Dedifferentiated amniotic fluid mesenchymal stem cell (primary cell): ENCODE results near the gene RGP1.

Experiments
- DNase-seq: peaks from one replicate; pipeline ENCODE4 v3.0.0-alpha.2; 2016; ENCODE audit errors: extremely low spot score

The RGP1 gene

DNA sequence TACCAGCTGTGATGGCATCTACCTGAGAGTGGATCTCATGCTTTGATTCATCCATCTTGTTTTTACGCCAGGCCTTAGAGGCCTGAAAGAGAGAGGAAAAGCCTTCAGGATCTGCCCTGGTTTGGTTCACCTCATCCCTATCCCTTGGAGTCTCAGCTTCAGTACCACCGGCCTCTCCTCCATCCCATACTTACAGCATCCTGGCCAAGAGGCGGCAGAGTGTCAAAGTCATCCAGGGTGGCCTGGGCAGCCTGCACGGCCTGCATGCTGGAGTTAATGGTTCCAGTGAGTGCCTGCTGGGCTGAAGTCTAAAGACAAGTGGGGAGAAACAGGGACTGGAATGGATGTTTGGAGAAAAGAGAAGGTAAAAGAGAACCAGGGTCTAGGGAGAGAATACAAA lies 29.5 kb upstream of the RGP1 start:
- DNase-seq: no peak

DNA sequence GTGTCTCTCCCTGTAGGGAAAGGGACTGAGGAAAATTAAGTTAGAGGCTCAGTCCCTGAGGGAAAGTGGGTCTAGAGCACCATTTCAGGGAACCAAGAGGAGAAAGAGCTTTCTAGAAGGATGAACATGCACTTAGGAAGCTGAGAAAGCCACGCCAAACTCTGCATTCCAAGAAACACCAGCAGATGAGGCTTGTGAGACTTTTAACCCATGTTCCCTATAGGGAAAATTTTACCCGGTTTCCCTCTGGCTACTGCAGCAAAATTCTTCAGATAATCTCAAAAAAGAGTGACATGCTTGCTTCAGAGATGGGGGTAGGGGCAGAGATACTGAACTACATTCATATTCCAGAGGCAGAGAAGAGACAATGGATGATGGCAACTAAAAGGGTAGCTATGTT lies 25.7 kb upstream of the RGP1 start:
- no peak for DNase-seq

DNA sequence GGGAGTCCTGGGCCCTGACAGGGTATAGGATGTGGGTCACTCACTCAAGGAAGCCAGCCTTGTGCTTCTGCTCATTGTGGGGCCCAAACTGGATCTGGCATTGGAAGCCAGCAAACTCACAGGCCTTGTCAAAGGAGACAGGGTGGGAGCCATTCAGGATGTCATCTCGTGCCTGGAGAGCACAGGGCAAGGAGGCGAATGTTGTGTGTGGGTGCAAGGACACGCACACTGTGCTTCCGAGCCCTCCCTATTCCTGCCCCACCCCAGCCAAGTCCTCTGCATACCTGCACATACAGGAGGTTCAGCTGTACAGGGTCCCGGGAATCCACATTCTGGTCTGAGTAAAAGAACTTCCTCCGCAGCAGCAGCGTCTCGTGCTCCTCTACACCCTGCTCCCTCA lies 25.2 kb upstream of the RGP1 start:
- DNase-seq: no peak

DNA sequence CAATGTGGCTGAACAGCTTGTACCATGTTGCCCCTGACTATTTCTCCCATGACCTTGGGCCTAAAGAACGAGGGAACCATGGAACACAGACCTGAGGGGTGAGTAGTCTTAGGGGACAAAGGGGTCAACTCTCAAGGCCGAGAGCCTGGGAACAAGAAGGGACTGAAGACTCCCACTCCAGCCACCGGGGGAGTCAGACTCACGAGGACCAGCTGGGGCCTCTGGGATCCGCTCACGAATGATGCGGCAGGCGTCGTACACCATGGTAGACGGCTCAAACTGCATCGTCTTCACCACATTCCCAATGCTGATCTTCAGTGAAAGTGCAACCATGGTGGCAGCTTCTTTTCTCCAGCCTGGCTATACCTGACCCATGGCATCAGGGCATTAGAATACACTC lies 23.7 kb upstream of the RGP1 start:
- DNase-seq: no peak

DNA sequence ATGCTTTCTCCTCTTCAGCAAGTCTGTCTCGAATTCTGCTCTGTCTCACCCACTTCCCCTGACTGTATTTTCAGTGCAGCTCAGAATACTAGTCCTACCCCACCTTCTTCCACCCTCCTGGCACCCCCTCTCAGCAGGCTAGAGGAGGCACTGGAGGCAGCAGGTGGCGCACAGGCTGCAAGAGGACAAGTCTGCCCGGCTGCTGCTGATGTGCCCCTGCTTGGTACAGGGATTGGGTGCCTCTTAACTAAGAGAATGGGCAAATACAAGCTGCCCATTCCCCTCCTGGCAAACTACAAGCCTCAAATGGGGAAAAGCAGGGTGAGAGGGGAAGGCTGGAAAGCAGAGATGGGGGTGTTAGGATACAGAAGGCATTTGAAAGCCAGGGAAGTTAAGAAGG lies 22.2 kb upstream of the RGP1 start:
- DNase-seq: peak; percentile 33

DNA sequence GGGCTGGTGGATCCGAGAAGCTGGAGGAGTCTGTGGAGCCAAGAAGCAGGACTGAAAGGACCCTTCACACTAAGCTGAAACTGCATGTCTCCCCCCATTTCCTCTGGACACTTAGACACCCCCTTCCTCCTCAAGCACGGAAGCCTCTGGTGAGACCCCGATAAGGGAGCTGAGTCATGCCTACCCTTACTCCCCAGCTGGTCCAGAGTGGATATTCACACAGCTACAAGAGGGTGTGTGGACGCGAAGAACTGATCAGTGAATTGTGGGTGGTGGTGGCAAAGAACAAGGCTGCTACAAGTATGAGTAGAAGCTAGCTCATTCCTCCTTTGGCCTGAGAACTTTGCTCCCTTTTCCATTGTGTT lies 21.4 kb upstream of the RGP1 start:
- no peak for DNase-seq

DNA sequence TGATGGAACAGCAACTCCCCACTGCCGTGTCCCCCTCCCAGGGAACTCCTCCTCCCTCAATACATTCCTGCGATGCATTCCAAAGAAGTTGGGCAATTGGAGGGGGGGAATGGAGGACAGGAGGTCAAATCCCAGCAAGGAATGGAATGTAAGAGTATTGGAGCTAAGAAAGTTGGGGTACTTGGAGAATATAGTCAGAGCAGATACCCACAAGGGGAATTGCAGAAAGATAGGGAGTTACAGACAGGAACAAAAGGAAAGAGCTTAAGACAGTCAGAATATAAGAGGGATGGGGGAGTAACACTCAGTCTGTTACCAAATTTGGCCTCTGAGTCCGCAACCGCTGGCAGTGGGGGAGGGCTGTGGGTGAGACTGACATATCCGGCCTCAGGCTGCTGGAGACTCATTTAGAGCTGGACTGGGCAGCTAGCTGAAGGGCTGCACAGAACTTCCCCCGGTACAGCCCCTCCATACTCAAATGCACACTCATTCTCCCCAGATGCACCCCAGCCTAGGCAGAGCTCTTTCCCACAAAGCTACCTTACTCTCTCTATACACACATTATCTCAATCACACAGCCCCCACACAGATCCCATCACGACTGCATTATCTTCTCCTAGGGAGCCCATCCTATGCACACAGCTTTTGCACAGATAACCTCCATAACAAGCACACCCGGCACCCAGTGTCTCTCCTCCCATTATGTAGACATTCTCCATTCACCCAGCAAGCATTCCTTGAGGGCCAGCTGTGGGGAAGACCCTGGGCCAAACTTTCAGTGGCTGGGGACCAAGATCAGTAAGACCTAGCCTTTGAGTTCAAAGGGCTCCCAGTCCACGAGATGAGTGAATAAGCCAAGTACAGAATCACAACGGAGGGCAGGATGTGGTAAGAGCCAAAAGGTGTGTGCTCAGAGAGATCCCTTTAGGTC lies 20.8 kb upstream of the RGP1 start:
- peak; percentile 85 for DNase-seq

DNA sequence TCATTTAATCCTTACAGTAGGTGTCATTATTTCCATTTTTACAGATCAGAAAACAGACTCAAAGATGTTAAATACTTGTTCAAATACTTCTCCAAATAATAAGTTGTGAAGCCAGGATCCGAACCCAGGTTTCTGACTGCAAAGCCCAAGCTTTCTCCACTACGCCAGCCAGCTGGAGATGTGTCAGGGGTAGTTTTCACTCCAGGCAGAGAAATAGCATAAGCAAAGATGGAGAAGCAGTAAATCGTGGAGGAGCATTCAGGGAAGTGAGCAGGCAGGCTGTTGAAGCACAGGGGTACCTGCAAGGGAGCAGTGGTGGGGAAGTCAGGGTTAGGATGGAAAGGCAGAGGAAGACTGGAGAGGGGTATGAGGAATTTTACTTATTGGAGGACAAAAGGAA lies 20.0 kb upstream of the RGP1 start:
- DNase-seq: no peak

DNA sequence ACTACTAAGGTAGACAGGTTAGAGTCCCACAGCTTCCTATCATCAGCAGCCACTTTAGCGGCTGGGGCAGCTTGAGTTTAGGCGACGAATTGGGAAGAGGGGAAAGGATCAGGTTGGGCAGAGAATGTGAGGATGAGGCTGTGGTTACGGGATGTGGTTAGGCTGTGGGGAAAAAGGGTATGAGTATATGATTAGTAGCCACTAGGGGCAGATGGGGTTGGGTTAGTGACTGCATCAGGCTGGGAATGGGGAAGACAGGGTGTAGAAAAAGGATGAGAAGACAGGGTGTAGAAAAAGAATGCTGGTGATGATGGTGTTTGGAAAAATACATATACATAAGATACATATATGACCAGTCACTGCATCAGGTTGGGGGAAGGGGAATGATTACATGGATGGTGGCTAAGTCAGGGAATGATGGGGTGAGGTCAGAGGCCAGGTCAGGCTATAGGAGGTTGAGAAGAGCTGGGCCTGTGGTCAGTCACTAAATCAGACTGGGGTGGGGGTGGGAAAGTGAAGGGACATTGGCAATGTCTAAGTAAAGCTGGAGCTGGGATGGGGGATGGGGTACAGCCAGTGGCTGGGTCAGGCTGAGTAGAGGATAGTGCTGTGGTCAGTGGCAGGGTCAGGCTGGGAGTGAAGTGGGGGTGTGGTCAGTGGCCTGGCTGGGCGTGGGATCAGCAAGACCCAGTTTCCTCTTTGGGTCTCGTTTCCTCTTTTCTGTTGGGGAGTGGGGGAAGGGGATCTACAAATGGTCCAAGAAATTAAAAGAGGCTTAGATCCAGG lies 19.2 kb upstream of the RGP1 start:
- peak; percentile 83 for DNase-seq

DNA sequence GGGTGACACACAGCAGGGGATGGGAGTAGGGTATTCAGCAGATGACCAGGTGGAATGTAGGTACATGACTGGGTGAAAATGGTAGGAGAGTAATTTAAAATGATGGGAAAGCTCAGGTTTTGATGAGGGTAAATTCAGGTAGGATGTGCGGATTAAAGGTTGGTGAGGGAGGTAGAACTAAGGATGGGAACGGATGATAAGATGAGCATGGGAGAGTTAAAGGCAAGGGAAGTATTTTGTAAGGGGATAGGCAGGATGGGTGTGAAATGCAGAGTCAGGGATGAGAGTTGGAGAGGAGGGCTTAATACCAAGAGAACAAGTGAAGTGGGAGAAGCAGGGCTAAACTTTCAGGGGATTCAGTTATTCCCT lies 18.6 kb upstream of the RGP1 start:
- no peak for DNase-seq

DNA sequence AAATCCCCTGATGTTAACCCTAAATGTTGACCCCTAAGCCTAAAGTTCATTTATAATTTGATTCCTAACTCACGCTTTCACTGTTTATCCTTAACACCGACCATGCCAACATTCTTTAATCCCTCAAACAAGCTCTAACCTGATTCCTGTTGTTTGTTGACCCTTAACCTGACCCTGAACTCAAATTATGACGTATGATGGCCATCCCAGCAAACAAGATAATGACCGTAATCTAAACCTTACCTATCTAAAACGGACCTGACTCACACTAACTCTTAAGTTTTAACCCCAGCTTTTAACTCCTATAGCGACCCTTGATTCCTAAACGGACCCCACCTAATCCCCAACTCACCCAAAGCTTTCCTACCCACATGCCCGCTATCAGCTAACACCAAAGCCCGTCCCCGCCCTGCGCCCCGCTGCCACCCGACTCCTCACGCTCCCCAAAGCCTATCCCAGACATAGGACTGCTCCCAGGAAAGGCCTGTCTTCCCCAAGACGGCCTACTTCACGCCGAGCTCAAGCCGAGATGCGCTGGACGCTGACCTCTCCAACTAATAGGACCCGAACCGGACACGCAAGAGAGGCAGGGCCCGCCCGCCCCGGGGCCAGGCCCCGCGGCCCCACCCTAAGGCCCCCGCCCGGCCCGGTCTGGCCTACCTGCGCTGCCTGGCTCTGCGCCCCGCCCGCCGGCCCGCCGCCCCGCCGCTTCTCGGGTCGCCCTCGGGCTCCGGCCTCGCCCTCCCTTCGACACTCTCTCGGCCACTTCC lies 17.5 kb upstream of the RGP1 start:
- DNase-seq: no peak

DNA sequence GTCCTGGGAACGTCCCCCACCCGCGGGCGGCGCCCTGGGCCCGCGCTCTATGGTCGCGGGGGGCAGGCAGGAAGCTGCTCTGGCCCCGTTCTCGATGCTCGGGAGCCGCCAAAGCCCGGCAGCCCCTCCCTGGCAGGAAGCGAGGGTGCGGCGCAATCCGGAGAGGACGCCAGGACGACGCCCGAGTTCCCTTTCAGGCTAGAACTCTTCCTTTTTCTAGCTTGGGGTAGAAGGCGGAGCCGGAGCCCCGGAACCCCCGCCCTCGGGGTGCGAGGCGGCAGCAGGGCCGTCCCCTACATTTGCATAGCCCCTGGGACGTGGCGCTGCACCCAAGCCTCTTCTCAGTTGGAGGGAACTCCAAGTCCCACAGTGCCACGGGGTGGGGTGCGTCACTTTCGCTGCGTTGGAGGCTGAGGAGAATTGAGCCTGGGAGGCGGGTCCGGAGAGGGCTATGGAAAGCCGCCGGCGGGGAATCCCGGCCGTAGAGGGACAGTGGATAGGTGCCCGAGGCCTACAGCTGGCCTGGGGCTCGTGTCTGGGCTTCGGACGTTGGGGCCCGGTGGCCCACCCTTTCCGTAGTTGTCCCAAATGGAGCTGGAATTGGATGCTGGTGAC lies 16.8 kb upstream of the RGP1 start, which contains the start of the genes CREB3 and TLN1:
Gene CREB3 (plus strand): TSS at position 482 of the 615 bp plus-strand sequence. CDS start 107 bp downstream, at position 589.
Gene TLN1 (minus strand): TSS at position 11 of the 615 bp plus-strand sequence. CDS start 6,501 bp downstream, outside the sequence.
- peak; percentile 99 for DNase-seq

DNA sequence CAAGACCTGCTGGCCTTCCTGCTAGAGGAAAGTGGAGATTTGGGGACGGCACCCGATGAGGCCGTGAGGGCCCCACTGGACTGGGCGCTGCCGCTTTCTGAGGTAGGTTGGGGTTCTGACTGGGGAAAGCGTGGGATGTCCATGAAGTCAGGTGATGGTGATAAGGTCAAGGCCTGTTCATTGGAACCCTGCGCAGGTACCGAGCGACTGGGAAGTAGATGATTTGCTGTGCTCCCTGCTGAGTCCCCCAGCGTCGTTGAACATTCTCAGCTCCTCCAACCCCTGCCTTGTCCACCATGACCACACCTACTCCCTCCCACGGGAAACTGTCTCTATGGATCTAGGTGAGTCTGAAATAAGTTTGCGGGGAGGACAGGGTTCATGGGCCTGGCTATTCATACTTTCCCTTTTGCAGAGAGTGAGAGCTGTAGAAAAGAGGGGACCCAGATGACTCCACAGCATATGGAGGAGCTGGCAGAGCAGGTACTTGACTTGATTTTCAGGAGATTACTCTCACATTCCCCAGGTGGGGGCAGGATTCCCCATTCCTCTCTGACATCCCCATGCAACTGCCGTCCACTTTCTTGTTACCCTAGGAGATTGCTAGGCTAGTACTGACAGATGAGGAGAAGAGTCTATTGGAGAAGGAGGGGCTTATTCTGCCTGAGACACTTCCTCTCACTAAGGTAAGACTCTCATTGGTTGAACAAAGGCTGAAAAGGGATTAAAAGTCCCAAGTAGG lies 16.1 kb upstream of the RGP1 start:
- no peak for DNase-seq

DNA sequence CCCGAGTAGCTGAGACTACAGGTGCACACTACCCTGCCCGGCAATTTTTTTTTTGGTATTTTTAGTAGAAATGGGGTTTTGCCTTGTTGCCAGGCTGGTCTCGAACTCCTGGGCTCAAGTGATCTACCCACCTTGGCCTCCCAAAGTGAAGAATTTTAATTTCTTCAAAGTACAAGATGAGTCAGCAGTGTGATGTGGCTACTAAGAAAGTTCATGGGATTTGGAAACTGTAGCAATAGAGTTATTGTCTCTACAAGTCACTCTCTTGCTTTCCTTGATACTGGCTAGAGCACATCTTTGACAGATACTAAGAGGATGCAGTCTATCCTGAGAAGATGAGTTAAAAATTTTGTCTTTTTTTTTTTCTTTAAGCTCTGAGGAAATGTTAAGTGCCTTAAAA lies 15.0 kb upstream of the RGP1 start:
- DNase-seq: no peak

DNA sequence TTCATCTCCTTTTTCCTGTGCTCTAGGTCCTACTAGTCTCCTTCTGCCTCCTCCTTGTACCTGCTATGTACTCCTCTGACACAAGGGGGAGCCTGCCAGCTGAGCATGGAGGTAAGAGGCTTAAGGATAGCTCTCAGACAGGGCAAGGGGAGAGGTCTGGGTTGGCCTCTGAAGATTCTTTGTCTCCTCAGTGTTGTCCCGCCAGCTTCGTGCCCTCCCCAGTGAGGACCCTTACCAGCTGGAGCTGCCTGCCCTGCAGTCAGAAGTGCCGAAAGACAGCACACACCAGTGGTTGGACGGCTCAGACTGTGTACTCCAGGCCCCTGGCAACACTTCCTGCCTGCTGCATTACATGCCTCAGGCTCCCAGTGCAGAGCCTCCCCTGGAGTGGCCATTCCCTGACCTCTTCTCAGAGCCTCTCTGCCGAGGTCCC lies 12.9 kb upstream of the RGP1 start:
- peak; percentile 62 for DNase-seq

DNA sequence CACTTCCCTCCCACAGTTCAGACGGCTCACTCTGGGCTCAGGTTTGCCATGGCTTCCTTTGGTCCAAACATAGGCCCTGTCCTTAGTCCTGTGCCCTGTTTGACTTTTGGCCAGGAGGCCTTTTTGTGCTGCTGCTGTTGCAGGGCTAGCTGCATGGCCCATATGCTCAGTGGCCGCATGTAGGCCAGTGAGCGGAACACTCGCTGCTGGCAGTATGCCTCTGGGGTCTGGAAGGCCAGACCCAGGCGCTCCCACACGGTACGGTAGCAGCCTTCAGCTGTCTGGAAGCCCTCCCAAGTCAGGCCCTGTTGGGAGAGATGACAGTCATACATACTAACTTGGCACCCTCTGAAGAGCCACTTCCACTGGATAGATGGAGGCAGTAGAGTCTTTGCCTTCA lies 11.9 kb upstream of the RGP1 start:
- no peak for DNase-seq

DNA sequence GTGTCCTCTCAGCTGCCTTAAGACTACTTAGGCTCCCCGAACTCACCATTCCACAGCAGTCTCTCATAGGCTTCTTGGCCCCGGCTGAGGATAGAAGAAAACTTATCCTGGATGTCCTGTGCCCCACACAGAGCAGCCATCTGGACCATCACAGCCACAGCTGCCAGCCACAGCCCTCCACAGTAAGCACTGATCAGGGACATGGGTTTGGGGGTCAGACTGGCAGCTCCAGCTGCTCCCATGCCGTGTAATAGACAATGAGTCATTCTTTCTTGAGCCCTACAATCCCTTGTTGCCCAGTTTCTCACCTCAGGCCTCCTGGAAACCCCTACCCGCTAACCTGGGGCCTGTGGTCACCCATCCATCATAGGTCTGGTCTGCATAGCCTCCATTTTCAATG lies 10.9 kb upstream of the RGP1 start:
- DNase-seq: no peak

DNA sequence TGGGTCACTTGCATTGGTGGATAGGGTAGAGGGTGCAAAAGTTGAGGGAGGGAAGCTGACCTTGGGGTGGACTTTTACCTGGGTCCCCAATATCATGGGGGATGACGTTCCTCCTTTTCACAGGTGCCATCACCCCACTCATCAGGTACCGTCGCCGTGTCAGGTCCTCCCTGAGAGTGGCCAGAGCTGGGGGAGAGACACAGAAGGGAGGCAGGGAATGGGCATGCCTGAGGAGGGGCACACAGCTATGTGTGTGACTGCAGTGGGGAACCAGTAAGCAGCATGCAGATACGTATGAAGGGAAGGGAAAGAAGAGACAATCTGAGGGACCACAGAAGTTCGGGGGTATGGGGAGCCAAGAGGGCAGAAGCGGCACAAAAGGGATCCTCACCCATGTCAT lies 10.2 kb upstream of the RGP1 start:
- DNase-seq: no peak

DNA sequence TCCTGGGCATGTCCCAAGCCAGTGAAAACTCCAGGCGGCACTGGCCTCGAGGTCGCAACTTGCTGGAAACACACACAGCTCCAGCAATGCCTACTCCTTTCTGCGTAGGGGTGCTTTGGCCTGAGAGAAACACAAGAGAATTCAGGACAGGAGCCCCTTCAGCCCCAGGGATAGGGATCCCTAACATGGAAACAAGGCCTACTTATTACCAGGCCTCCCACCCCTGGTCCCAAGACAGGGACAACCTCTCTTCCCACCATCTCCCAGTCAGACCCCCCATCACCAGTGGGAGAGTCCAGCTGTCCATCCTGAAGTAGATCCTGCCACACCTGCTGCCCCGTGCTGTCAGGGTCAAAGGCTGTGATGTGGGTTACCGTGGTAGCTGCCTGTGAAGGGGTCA lies 8.8 kb upstream of the RGP1 start:
- DNase-seq: no peak

DNA sequence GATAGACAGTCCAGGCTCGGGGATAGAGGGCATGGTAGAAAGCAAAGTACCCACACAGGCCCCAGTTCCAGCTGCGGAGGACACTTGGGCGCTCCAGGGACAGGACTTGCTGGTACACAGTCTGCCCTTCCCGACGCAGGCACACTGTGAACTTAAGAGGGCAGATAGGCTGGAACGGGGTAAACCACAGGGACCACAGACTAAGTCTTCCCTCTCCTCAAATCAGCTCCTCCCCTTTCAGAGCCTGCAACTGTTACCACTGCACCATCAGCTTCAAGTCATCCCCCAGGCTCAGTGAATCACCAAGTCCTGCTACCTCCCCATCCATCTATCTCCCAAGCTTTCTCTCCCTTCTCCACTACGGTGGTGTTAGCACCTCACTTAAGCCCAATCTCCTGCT lies 7.3 kb upstream of the RGP1 start:
- no peak for DNase-seq

DNA sequence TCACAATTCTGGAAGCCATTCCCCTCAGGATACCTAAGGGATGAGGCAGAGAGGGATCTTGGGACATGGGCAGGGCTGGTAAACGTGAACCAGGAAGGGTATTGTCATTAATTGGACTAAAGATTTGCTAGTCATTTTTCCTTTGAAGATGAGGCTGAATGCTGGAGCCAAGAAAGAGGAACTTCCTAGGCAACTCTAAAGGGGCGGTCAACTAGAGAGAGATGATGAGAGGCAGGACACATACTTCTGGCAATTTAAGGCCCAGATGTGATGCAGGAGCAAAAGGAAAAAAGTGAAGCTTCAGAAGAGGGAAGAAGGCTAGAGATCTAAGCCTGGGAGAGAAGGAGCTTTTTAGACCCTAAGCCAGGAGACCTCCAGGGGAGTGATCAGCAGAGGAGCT lies 5.6 kb upstream of the RGP1 start:
- no peak for DNase-seq
